ENCODE data around the gene SPEN.
"Not testable (repeated sequence)": the region's sequence is repeated elsewhere in the genome, so short reads cannot be mapped to it uniquely, and the experiment has no call there.

Gene SPEN

GRCh38 chr1:15900662-15901279 is 53.3 kb downstream of the SPEN start:
- no peak for DNase-seq (ENCODE audit: low spot score)

GRCh38 chr1:15902882-15903281 is 55.4 kb downstream of the SPEN start:
- no peak for DNase-seq (ENCODE audit: low spot score)

- DNase-seq (ENCODE audit: low spot score): no peak
Measured at GRCh38 chr1:15908597-15908996, 61.1 kb downstream of the SPEN start.

DNA sequence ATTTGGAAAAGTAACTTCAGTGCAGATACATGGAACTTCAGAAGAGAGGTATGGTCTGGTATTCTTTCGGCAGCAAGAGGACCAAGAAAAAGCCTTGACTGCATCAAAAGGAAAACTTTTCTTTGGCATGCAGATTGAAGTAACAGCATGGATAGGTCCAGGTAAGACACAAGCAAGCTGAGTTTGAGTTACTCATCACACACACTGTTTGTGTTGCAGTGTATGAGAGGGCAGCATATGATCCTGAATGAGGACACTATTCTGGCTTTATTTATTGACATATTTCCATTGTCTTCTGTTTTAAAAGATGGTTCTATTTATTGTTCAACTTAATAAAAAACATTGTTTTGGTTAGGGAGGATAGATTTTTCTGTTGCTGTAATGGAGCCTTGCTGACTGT is 63.6 kb downstream of the SPEN start:
- DNase-seq (ENCODE audit: low spot score): no peak

- DNase-seq (ENCODE audit: low spot score): no peak
Measured at GRCh38 chr1:15911927-15912326, 64.4 kb downstream of the SPEN start.

DNA sequence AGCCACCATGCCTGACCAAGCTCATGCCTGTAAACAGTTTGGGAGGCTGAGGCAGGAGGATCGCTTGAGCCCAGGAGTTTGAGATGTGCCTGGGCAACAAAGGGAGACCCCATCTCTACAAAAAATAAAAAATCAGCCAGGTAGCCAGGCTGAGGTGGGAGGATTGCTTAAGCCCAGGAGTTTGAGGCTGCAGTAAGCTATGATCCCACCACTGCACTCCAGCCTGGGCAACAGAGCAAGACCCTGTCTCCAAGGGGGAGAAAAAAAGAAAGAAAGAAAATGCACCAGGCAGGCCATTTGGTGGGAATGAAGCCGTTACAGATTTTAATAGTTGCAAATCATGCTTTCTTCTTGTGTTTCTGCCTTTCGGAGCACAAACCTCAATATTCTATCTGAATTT is 66.1 kb downstream of the SPEN start:
- DNase-seq (ENCODE audit: low spot score): not testable (repeated sequence)

- DNase-seq (ENCODE audit: low spot score): no peak
Measured at GRCh38 chr1:15915991-15916390, 68.5 kb downstream of the SPEN start.

DNA sequence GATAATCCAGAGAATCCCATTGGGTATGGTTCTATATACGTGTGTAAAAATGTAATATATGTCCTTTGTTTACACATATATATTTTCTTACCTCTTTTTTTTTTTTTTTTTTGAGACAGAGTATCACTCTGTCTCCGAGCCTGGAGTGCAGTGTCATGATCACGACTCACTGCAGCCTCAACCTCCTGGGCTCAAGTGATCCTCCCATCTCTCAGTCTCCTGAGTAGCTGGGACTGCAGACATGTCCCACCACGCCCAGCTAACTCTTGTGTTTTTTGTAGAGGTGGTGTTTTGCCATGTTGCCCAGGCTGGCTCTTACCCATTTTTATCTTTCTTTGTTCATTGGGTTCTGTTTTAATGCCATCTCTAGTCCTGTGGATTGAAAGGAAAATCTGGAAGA is 68.9 kb downstream of the SPEN start:
- no peak for DNase-seq (ENCODE audit: low spot score)

DNA sequence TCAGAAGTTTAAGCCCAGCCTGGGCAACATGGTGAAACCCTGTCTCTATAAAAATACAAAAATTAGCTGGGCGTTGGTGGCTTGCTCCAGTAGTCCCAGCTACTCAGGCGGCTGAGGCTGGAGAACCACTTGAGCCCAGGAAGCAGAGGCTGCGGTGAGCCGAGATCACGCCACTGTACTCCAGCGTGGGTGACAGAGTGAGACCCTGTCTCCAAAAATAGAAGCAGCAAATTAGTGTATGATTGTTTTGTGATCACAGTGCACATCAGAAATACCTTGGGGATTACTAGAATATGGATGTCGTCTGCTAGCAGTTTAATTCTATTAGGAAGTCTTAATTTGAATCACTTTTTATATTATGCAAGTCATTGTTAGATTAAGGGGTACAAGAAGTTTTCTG is 69.4 kb downstream of the SPEN start:
- no peak for DNase-seq (ENCODE audit: low spot score)

DNA sequence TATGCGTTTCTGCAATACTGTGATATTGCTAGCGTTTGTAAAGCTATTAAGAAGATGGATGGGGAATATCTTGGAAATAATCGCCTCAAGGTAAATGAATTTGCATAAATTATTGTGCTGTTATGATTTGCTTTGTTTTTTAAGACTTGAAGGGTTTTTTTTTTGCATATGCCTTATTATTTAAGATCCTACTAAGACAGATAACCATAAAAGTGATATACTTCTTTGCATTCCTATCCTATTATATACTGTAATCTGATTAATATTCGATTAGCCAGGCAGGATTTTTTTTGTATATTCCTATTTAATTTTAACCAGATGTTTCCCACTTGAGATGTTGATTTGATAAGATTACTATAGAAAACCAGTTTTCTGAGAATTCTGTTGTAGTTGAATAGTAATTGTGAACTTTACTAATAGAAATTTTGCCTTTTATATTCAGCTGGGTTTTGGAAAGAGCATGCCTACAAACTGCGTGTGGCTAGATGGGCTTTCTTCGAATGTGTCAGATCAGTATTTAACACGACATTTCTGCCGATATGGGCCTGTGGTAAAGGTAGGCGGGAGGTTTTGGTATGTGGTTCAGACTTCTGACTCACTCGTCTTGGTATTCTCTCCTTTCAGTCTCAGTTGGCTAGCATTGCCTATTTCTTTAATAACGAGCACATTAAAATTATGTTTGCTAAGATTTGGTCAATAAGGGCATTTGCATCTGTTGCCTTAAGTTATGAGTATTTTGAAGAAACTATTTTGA is 71.6 kb downstream of the SPEN start:
- no peak for DNase-seq (ENCODE audit: low spot score)

DNA sequence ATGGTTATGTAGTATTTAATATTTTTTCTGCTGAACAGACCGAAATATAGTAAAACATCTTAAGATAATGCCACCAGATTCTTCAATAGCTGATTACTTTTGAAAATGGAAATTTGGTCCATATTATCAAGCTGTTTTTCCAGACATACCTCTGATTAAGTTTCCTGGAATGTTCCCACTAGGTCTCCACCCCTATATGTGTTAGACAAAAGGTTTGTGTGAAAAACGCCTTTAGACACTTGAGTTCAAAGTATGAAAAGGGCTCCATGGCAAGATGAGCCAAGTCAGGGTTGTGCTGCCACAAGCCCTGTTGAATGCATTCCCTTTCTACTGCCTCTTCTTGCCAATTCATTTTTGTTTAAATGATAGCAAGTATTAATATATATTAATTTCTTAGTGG is 75.7 kb downstream of the SPEN start:
- DNase-seq (ENCODE audit: low spot score): no peak

DNA sequence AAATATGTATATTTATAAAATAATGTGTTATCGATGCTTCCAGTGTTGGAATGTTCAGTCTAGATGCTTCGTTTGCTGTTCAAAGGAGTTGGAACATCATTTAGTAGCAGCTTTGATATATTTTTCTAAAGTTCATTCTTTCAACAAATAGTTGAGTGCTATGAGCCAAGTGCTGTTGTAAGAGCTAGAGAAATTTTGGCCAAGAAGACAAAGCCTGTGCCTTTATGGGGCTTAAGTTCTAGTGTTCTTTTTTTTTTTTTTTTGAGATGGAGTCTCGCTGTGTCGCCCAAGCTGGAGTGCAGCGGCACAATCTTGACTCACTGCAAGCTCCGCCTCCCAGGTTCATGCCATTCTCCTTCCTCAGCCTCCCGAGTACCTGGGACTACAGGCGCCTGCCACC is 78.9 kb downstream of the SPEN start:
- not testable (repeated sequence) for DNase-seq (ENCODE audit: low spot score)

GRCh38 chr1:15928971-15929965 is 81.8 kb downstream of the SPEN start:
- no peak for DNase-seq (ENCODE audit: low spot score)

- no peak for DNase-seq (ENCODE audit: low spot score)
Measured at GRCh38 chr1:15931401-15931800, 83.9 kb downstream of the SPEN start.

GRCh38 chr1:15931884-15932283 is 84.4 kb downstream of the SPEN start:
- DNase-seq (ENCODE audit: low spot score): no peak

DNA sequence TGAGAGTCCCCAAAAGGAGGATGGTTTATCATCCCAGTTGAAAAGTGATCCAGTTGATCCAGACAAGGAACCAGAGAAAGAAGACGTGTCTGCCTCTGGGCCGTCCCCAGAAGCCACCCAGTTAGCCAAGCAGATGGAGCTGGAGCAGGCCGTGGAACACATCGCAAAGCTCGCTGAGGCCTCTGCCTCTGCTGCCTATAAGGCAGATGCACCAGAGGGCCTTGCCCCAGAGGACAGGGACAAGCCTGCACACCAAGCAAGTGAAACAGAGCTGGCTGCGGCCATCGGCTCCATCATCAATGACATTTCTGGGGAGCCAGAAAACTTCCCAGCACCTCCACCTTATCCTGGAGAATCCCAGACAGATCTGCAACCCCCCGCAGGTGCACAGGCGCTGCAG is 85.1 kb downstream of the SPEN start:
- no peak for DNase-seq (ENCODE audit: low spot score)

DNA sequence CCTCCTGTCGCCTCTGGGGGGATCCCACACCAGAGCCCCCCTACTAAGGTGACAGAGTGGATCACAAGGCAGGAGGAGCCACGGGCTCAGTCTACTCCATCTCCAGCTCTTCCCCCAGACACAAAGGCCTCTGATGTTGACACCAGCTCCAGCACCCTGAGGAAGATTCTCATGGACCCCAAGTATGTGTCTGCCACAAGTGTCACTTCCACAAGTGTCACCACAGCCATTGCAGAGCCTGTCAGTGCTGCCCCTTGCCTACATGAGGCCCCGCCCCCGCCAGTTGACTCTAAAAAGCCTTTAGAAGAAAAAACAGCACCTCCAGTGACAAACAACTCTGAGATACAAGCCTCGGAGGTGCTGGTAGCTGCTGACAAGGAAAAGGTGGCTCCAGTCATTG is 86.2 kb downstream of the SPEN start:
- DNase-seq (ENCODE audit: low spot score): no peak

GRCh38 chr1:15934211-15935055 is 86.9 kb downstream of the SPEN start:
- no peak for DNase-seq (ENCODE audit: low spot score)

DNA sequence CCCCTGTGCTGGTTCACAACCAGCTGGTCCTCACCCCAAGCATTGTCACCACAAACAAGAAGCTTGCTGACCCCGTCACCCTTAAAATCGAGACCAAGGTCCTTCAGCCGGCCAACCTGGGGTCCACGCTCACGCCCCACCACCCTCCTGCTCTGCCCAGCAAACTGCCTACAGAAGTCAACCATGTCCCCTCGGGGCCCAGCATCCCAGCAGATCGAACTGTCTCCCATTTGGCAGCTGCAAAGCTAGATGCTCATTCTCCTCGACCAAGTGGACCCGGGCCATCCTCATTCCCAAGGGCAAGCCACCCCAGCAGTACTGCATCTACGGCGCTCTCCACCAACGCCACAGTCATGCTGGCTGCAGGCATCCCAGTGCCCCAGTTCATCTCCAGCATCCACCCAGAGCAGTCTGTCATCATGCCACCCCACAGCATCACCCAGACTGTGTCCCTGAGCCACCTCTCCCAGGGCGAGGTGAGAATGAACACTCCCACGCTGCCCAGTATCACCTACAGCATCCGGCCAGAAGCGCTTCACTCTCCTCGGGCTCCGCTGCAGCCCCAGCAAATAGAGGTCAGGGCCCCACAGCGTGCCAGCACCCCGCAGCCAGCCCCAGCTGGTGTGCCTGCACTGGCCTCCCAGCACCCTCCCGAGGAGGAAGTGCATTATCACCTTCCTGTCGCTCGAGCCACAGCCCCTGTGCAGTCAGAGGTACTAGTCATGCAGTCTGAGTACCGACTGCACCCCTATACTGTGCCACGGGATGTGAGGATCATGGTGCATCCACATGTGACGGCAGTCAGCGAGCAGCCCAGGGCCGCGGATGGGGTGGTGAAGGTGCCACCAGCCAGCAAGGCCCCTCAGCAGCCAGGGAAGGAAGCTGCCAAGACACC is 87.8 kb downstream of the SPEN start:
- DNase-seq (ENCODE audit: low spot score): no peak

- DNase-seq (ENCODE audit: low spot score): no peak
Measured at GRCh38 chr1:15936025-15936424, 88.5 kb downstream of the SPEN start.

DNA sequence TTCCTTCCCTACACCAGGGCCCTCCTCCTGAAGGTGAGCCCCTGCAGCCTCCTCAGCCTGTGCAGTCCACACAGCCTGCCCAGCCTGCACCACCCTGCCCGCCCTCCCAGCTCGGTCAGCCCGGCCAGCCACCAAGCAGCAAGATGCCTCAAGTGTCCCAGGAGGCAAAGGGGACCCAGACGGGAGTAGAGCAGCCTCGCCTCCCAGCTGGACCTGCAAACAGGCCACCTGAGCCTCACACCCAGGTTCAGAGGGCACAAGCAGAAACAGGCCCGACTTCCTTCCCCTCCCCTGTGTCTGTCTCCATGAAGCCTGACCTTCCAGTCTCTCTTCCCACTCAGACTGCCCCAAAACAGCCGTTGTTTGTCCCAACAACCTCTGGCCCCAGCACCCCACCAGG is 89.6 kb downstream of the SPEN start:
- no peak for DNase-seq (ENCODE audit: low spot score)
